ENCODE results near the gene TAF8.

GRCh38 chr6:42125663-42126062 lies 75.3 kb downstream of the TAF8 start:
- TF ChIP-seq CTCF (IDR thresholded peaks at IDR 0.05) (no peak), POLR2A (IDR thresholded peaks at IDR 0.05) (no peak)
